ENCODE measurements around the gene STAM. TPM values are rescaled to one million over a fixed set of nuclear protein-coding genes. Genes with fewer than 3 reads are reported as not detected.

STAM gene
- total and polyA plus RNA-seq, 10 of the 15 experiments (the other 5 are each of a cell fraction or from before 2014, with no cell fraction given) = 8.8 to 15.9 (median 14.4) TPM

- TF ChIP-seq STAT1 (conservative IDR thresholded peaks at IDR 0.05) = no peak
- no peak for TF ChIP-seq BHLHE40 (IDR thresholded peaks at IDR 0.05; ENCODE audit: borderline replicate concordance in 1 of 2, low read depth in 2 of 2, low read length in 1 of 2)
Measured at GRCh38 chr10:17650416-17650815, 6.5 kb downstream of the STAM start (continued).

GRCh38 chr10:17651896-17652295, 7.9 kb downstream of the STAM start:
- in situ Hi-C loops (cut with MboI) (loop anchor here (10.0 kb wide), 1 partner anchor 1003 kb away; the partner anchor contains the start of genes ARL5B and NSUN6), intact Hi-C loops (cut with micrococcal nuclease; ENCODE audit: unreplicated experiment) (no loop called here)
- Histone ChIP-seq H3K79me2 (ENCODE audit: control insufficient read depth, insufficient read depth, low read length) (peaks cover 71% of the 10 kb centered on the region), H4K20me1 (ENCODE audit: control insufficient read depth, insufficient read depth) (no peaks in the 10 kb centered on the region), H3K36me3 (ENCODE audit: control insufficient read depth in 2 of 2, insufficient read depth in 2 of 2, low read length in 1 of 2) (peaks cover 0 to 4% of the 10 kb centered on the region in 2 experiments; a peak in 1 of 4 replicates), H3K9me3 (replicated peaks; ENCODE audit: control insufficient read depth, insufficient read depth, low read length) (peaks cover 19% of the 10 kb centered on the region), H3K9ac (ENCODE audit: control insufficient read depth, insufficient read depth, low read length) (no peak overlapping the region), H3K27me3 (replicated peaks in 1 of 2; ENCODE audit: control insufficient read depth in 2 of 2, insufficient read depth in 2 of 2, low read length in 1 of 2) (no peaks in the 10 kb centered on the region), H3K27ac (ENCODE audit: control insufficient read depth, insufficient read depth) (no peak overlapping the region), H2AFZ (ENCODE audit: control insufficient read depth, low read depth, low read length) (no peak overlapping the region), H3K4me2 (ENCODE audit: control insufficient read depth, insufficient read depth) (no peak overlapping the region), H3K4me1 (ENCODE audit: control insufficient read depth, insufficient read depth, low read length) (peaks cover 11% of the 10 kb centered on the region; the same call in 1 of the 2 replicates), H3K4me3 (no peak overlapping the region)
- CTCF ChIA-PET = interaction anchor here (0.7 kb wide), 1 partner anchor 11 kb away, joined by 3 read pairs; no protein-coding TSS in a partner anchor
- POLR2A ChIA-PET = interaction anchor here (2.1 kb wide), 1 partner anchor 8 kb away, joined by 9 read pairs; the partner anchor contains the start of gene STAM
- SMC1A ChIA-PET (ENCODE audit: uncharacterized antibody, unreplicated experiment) = interaction anchor here (1.2 kb wide), 1 partner anchor 33 kb away, joined by 3 read pairs; no protein-coding TSS in a partner anchor
- DNase-seq (ENCODE audit: low read depth, low spot score) (no peak), ATAC-seq (no peak), FAIRE-seq (no peak)
- RAD21 ChIA-PET (ENCODE audit: unreplicated experiment) = interaction anchor here (1.1 to 1.4 kb wide), 2 partner anchors 8 to 11 kb away, joined by 4 to 5 read pairs; partner anchors contain the start of gene STAM
- no TSS peak for BruUV-seq (replicated peaks)
- TF ChIP-seq RUNX3 (IDR thresholded peaks at IDR 0.05; ENCODE audit: low read length) (no peak), ZBTB11 (CRISPR knock-in tag; IDR thresholded peaks at IDR 0.05) (no peak), ZNF24 (IDR thresholded peaks at IDR 0.05) (no peak), RELA (IDR thresholded peaks at IDR 0.05; ENCODE audit: borderline replicate concordance, partially characterized antibody) (no peak), MXI1 (IDR thresholded peaks at IDR 0.05; ENCODE audit: low read depth, low read length) (no peak), EP300 (IDR thresholded peaks at IDR 0.05; ENCODE audit: borderline replicate concordance in 1 of 2, control insufficient read depth in 1 of 2, low read depth in 2 of 2, low read length in 2 of 2) (no peak), IRF3 (IDR thresholded peaks at IDR 0.05) (no peak), JUND (IDR thresholded peaks at IDR 0.05; ENCODE audit: low read depth, low read length) (no peak), KAT2A (conservative IDR thresholded peaks at IDR 0.05; ENCODE audit: control insufficient read depth, low read depth, low read length) (no peak), ESRRA (IDR thresholded peaks at IDR 0.05; ENCODE audit: low read length) (no peak), WRNIP1 (IDR thresholded peaks at IDR 0.05; ENCODE audit: borderline replicate concordance, low read depth, low read length) (no peak), SP1 (IDR thresholded peaks at IDR 0.05; ENCODE audit: low read depth, low read length) (no peak), SRF (IDR thresholded peaks at IDR 0.05; ENCODE audit: low read depth in 2 of 2, low read length in 2 of 2) (no peak), NR2C2 (IDR thresholded peaks at IDR 0.05; ENCODE audit: borderline replicate concordance, control insufficient read depth, insufficient read length, low read depth) (no peak), SIN3A (IDR thresholded peaks at IDR 0.05; ENCODE audit: low read depth, low read length) (no peak)
